CD1c-positive myeloid dendritic cell (primary cell): Measurements from ENCODE around the gene OR11H6.
"Not testable (repeated sequence)": the region's sequence is repeated elsewhere in the genome, so short reads cannot be mapped to it uniquely, and the experiment has no call there.

ENCODE experiments used
- DNase-seq: peaks from one replicate; pipeline ENCODE4 v3.0.0-alpha.2; 2016; ENCODE audit errors: extremely low spot score

OR11H6 gene

DNA sequence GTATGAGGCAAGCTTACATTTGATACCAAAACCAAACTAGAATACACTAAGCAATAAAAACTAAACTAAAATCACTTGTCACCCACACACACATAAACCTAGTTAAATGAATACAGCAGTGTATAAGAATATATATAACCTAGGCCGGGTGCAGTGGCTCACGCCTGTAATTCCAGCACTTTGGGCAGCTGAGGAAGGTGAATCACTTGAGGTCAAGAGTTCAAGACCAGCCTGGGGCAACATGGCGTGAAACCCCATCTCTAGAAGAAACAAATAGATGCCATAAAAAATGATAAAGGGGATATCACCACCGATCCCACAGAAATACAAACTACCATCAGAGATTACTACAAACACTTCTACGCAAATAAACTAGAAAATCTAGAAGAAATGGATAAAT is 40.9 kb downstream of the OR11H6 start:
- not testable (repeated sequence) for DNase-seq

GRCh38 chr14:20274062-20274461 is 50.6 kb downstream of the OR11H6 start:
- no peak for DNase-seq
